Neuronal stem cell (in vitro differentiated cells): ENCODE data around the gene NPHP4.

Experiments used
- DNase-seq: peaks from one replicate; pipeline ENCODE4 v3.0.0-alpha.2; 2013; ENCODE audit warnings: low spot score
- H2AFZ ChIP-seq: one replicate; pipeline ENCODE4 v1.6.1; 2013; ENCODE audit warnings: mild to moderate bottlenecking, low read length, inconsistent platforms
- H2AK5ac ChIP-seq: 2 replicates; pipeline ENCODE4 v1.6.1; 2013; ENCODE audit warnings: low read depth, mild to moderate bottlenecking, inconsistent platforms, low read length, moderate library complexity, mixed read lengths
- H2BK120ac ChIP-seq: 2 replicates; pipeline ENCODE4 v1.6.1; 2013; ENCODE audit warnings: low read depth, mild to moderate bottlenecking, inconsistent platforms, low read length, moderate library complexity, mixed read lengths
- H2BK12ac ChIP-seq: one replicate; pipeline ENCODE4 v1.6.1; 2013; ENCODE audit warnings: low read length, inconsistent platforms
- H2BK15ac ChIP-seq: 2 replicates; pipeline ENCODE4 v1.6.1; 2013; ENCODE audit warnings: mild to moderate bottlenecking, low read length, inconsistent platforms, mixed read lengths
- H2BK5ac ChIP-seq: one replicate; pipeline ENCODE4 v1.6.1; 2013; ENCODE audit warnings: inconsistent platforms, mild to moderate bottlenecking, low read length, moderate library complexity
- H3K14ac ChIP-seq: one replicate; pipeline ENCODE4 v1.6.1; 2013; ENCODE audit warnings: low read length, inconsistent platforms
- H3K18ac ChIP-seq: 2 replicates; pipeline ENCODE4 v1.6.1; 2013; ENCODE audit warnings: low read length, inconsistent platforms
- H3K23ac ChIP-seq: 2 replicates; pipeline ENCODE4 v1.6.1; 2013; ENCODE audit warnings: low read depth, mild to moderate bottlenecking, mixed read lengths, low read length, inconsistent platforms; ENCODE audit not compliant: poor library complexity
- H3K27ac ChIP-seq: replicated peaks from 3 replicates; pipeline ENCODE4 v1.5.1; 2013; ENCODE audit warnings: low read length, inconsistent platforms
- H3K27me3 ChIP-seq, 3 experiments: 2 replicates each; pipeline ENCODE4 v1.6.1; 2013; ENCODE audit warnings: low read length in 3 of 3, mild to moderate bottlenecking in 2 of 3, inconsistent platforms in 1 of 3, low read depth in 1 of 3, mixed read lengths in 1 of 3, moderate library complexity in 1 of 3; ENCODE audit not compliant: control insufficient read depth in 3 of 3, insufficient read depth in 3 of 3
- H3K36me3 ChIP-seq, 2 donors: replicated peaks in 1 of 2; 2 replicates each; pipeline ENCODE4 v1.6.1; 2013; ENCODE audit warnings: low read length in 2 of 2; ENCODE audit not compliant: control insufficient read depth in 2 of 2, insufficient read depth in 2 of 2
- H3K4ac ChIP-seq: 2 replicates; pipeline ENCODE4 v1.6.1; 2013; ENCODE audit warnings: inconsistent platforms, mild to moderate bottlenecking, low read length, moderate library complexity
- H3K4me1 ChIP-seq, 2 donors: 1 replicate in 1 of 2; 2 replicates in 1 of 2; pipeline ENCODE4 v1.6.1; 2013; ENCODE audit warnings: low read length in 2 of 2, low read depth in 1 of 2; ENCODE audit not compliant: control insufficient read depth in 2 of 2, insufficient read depth in 1 of 2
- H3K4me2 ChIP-seq: one replicate; pipeline ENCODE4 v1.6.1; 2013; ENCODE audit warnings: mild to moderate bottlenecking, low read length, inconsistent platforms; ENCODE audit not compliant: insufficient read depth, poor library complexity, severe bottlenecking
- H3K4me3 ChIP-seq, 2 donors: 2 replicates each; pipeline ENCODE4 v1.5.1; 2013; ENCODE audit warnings: low read length in 2 of 2, mild to moderate bottlenecking in 2 of 2, inconsistent platforms in 1 of 2, moderate library complexity in 1 of 2
- H3K79me1 ChIP-seq: one replicate; pipeline ENCODE4 v1.6.1; 2013; ENCODE audit warnings: low read depth, mild to moderate bottlenecking, inconsistent platforms, low read length, moderate library complexity
- H3K9ac ChIP-seq: one replicate; pipeline ENCODE4 v1.6.1; 2013; ENCODE audit warnings: mild to moderate bottlenecking, low read depth, low read length, inconsistent platforms; ENCODE audit not compliant: poor library complexity
- H3K9me3 ChIP-seq, 2 donors: replicated peaks in 1 of 2; 2 replicates each; pipeline versions ENCODE3 to v1.6.1; 2013; ENCODE audit warnings: low read length in 2 of 2, mild to moderate bottlenecking in 2 of 2, inconsistent platforms in 1 of 2, low read depth in 1 of 2, mixed read lengths in 1 of 2, moderate library complexity in 1 of 2; ENCODE audit not compliant: control insufficient read depth in 2 of 2, insufficient read depth in 1 of 2
- H4K8ac ChIP-seq: one replicate; pipeline ENCODE4 v1.6.1; 2013; ENCODE audit warnings: low read depth, mild to moderate bottlenecking, inconsistent platforms, low read length, moderate library complexity
- H4K91ac ChIP-seq: one replicate; pipeline ENCODE4 v1.6.1; 2013; ENCODE audit warnings: low read length, low read depth, mild to moderate bottlenecking, inconsistent platforms; ENCODE audit not compliant: poor library complexity
- WGBS, 2 donors: extraction: QIAGEN DNeasy Blood & Tissue Kit; methylation state at CpG; one replicate each; pipeline ENCODE4 v1.1.7; 2013; ENCODE audit warnings: missing lambda C conversion rate in 2 of 2, mixed read lengths in 1 of 2; ENCODE audit not compliant: insufficient read length in 2 of 2, insufficient replicate concordance in 1 of 2; ENCODE audit errors: extremely low coverage in 2 of 2; 5-methylcytosine and 5-hydroxymethylcytosine counted together

NPHP4 gene

DNA sequence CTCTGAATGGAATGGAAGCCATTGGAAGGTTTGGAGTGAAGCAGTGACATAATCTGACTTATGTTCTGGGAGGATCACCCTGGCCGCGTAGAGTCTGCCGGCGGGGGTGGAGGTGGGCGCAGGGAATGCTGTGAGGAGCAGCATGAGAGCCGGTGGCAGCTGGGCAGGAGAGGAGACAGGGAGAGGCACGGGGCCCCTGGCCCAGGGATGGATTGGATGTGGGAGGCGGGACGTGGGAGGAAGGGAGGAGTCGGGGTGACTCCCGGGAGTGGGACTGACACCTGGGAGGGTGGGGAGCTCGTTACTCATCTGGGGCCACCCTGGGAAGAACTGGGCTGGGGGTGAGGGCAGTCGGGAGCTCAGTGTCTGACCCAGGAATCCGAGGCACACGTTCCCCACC lies 43.1 kb upstream of the NPHP4 start:
- no peak overlapping the region for H4K8ac ChIP-seq
- no peak overlapping the region for H3K4ac ChIP-seq
- no peak overlapping the region for H2BK12ac ChIP-seq
- H3K23ac ChIP-seq = no peak overlapping the region
- no peak overlapping the region for H3K4me2 ChIP-seq
- H3K27me3 ChIP-seq = peaks cover 0 to 18% (median 8%) of the 10 kb centered on the region in 3 experiments
- peaks cover 1% of the 10 kb centered on the region for H3K79me1 ChIP-seq
- H2BK15ac ChIP-seq = peak overlapping the region; percentile 88
- H2BK120ac ChIP-seq = no peak overlapping the region
- WGBS, 2 donors = no CpG with 5 or more reads among the region's 15 CpGs
- peak overlapping the region; percentile 72 for H3K14ac ChIP-seq
- H3K9me3 ChIP-seq = peaks cover 0 to 3% of the 10 kb centered on the region in 2 donors
- H3K9ac ChIP-seq = no peak overlapping the region
- peak overlapping the region; percentile 32 for H3K18ac ChIP-seq
- H3K4me3 ChIP-seq = no peak overlapping the region
- peak overlapping the region; percentile 80 for H2AK5ac ChIP-seq
- H4K91ac ChIP-seq = no peak overlapping the region
- H3K4me1 ChIP-seq = peaks cover 3 to 11% of the 10 kb centered on the region in 2 donors
- DNase-seq = no peak
- no peaks in the 10 kb centered on the region for H3K36me3 ChIP-seq
- no peak overlapping the region for H3K27ac ChIP-seq
- no peak overlapping the region for H2BK5ac ChIP-seq
- no peak overlapping the region for H2AFZ ChIP-seq

DNA sequence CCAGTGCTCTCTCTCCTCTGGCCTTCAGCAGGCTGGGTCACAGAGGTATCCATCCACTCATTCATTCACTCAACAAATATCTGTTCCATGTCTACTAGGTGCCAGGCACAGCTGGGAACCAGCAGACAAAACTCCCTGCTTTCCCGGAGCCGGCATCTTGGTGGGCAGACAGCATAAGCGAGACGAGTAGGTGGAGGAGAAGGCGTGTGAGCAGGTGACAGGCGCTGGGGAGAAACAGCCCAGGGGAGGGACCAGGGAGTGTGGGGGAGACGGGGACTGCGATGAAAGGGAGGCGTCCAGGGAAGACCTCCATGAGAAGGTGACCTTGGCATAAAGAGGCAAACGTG lies 42.5 kb upstream of the NPHP4 start:
- Histone ChIP-seq H3K4me2 (peak overlapping the region; percentile 65), H2BK12ac (no peak overlapping the region), H3K4me3 (no peak overlapping the region), H4K91ac (no peak overlapping the region), H3K36me3 (no peaks in the 10 kb centered on the region), H4K8ac (no peak overlapping the region), H3K9me3 (peaks cover 0 to 3% of the 10 kb centered on the region in 2 donors), H3K27ac (no peak overlapping the region), H2AFZ (peak overlapping the region; percentile 93), H3K4ac (no peak overlapping the region), H3K9ac (no peak overlapping the region), H3K4me1 (peaks cover 3 to 11% of the 10 kb centered on the region in 2 donors), H3K27me3 (peaks cover 0 to 18% (median 8%) of the 10 kb centered on the region in 3 experiments), H3K79me1 (peaks cover 1% of the 10 kb centered on the region), H3K23ac (no peak overlapping the region), H3K14ac (no peak overlapping the region), H2AK5ac (peak overlapping the region; percentile 80), H2BK120ac (no peak overlapping the region), H2BK15ac (peak overlapping the region; percentile 88), H3K18ac (peak overlapping the region; percentile 7), H2BK5ac (no peak overlapping the region)
- DNase-seq = no peak
- WGBS, 2 donors = no CpG with 5 or more reads among the region's 10 CpGs

DNA sequence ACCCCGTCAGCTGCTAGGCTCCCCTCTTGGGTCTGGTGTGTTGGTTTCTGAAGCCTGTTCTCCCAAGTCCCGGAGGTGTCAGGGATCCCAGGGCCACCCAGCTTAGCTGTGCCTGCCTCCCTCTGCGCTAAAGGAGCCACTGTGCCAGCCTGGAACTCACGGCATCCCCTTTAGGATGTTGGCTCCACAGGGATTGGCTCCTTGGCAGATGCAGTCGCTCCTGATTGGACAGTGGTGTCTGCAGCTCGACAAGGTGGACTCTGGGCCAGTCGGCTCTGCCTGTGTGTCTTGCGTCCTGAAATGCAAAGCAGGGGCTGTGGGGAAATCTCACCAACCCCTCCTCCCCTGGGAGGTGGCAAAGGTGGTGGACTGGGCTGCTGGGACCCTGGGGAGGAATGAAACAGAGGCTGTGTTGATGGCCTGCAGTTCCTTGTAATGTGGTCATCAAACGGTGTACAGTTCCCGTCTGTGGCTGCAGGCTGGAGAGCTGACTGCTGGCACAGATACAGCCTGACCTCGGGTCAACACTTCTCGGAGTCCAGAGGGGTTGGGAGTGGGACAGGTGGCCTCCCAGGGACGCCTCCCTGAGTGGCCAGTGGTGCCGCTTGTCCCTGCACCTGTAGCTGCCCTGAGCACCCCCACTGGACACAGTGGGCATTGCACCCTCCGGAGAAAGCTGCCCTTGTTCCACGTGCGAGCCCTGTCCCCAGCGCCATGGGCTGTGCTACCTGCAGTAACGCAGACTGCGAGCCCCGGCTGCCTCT lies 41.9 kb upstream of the NPHP4 start:
- H3K4ac ChIP-seq = no peak overlapping the region
- DNase-seq = no peak
- no peak overlapping the region for H2BK120ac ChIP-seq
- H3K9me3 ChIP-seq = peaks cover 0 to 3% of the 10 kb centered on the region in 2 donors
- no peak overlapping the region for H3K14ac ChIP-seq
- no peak overlapping the region for H2BK15ac ChIP-seq
- H3K27me3 ChIP-seq = peaks cover 0 to 13% (median 8%) of the 10 kb centered on the region in 3 experiments
- peaks cover 3 to 11% of the 10 kb centered on the region in 2 donors for H3K4me1 ChIP-seq
- H3K4me3 ChIP-seq = peak overlapping the region; percentile 21 to 72
- H3K27ac ChIP-seq = no peak overlapping the region
- peak overlapping the region; percentile 65 for H3K4me2 ChIP-seq
- no peak overlapping the region for H3K23ac ChIP-seq
- no peak overlapping the region for H4K8ac ChIP-seq
- H2BK5ac ChIP-seq = no peak overlapping the region
- no CpG with 5 or more reads among the region's 21 CpGs for WGBS, 2 donors
- peak overlapping the region; percentile 31 for H3K18ac ChIP-seq
- no peaks in the 10 kb centered on the region for H3K36me3 ChIP-seq
- no peak overlapping the region for H2BK12ac ChIP-seq
- no peak overlapping the region for H3K9ac ChIP-seq
- no peak overlapping the region for H4K91ac ChIP-seq
- H3K79me1 ChIP-seq = peaks cover 1% of the 10 kb centered on the region
- peak overlapping the region; percentile 93 for H2AFZ ChIP-seq
- no peak overlapping the region for H2AK5ac ChIP-seq

DNA sequence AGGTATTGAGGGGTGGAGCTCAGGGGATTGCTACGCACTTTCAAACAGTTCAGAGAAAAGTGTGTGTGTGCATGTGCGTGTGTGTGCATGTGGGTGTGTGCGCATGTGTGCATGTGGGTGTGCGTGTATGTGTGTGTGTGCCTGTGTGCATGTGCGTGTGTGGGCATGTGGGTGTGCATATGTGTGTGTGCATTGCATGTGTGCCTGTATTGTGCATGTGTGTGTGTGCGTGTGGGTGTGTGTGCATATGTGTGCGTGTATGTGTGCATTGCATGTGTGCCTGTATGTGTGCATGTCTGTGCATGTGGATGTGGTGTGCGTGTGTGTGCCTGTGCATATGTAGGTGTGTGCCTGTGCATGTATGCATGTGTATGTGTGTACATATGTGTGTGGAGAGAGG lies 40.9 kb upstream of the NPHP4 start:
- H3K4me1 ChIP-seq = peaks cover 3 to 9% of the 10 kb centered on the region in 2 donors
- H3K36me3 ChIP-seq = no peaks in the 10 kb centered on the region
- H2AFZ ChIP-seq = no peak overlapping the region
- H4K8ac ChIP-seq = peak overlapping the region; percentile 74
- no peak overlapping the region for H3K18ac ChIP-seq
- peaks cover 0 to 13% (median 8%) of the 10 kb centered on the region in 3 experiments for H3K27me3 ChIP-seq
- H3K23ac ChIP-seq = peak overlapping the region; percentile 86
- no peak for DNase-seq
- no peak overlapping the region for H2BK12ac ChIP-seq
- no peak overlapping the region for H3K4me2 ChIP-seq
- no peak overlapping the region for H2BK5ac ChIP-seq
- H3K4ac ChIP-seq = no peak overlapping the region
- peak overlapping the region; percentile 49 for H3K14ac ChIP-seq
- peak overlapping the region; percentile 90 for H3K9ac ChIP-seq
- peaks cover 1% of the 10 kb centered on the region for H3K79me1 ChIP-seq
- H3K4me3 ChIP-seq = peak overlapping the region in 1 of 2 donors; percentile 74
- H3K27ac ChIP-seq = no peak overlapping the region
- no peak overlapping the region for H2AK5ac ChIP-seq
- no peak overlapping the region for H2BK15ac ChIP-seq
- WGBS, 2 donors = no CpG with 5 or more reads among the region's 8 CpGs
- H4K91ac ChIP-seq = no peak overlapping the region
- H3K9me3 ChIP-seq = peaks cover 0 to 3% of the 10 kb centered on the region in 2 donors
- H2BK120ac ChIP-seq = no peak overlapping the region
